ENCODE results near the gene CDC42.

DNA sequence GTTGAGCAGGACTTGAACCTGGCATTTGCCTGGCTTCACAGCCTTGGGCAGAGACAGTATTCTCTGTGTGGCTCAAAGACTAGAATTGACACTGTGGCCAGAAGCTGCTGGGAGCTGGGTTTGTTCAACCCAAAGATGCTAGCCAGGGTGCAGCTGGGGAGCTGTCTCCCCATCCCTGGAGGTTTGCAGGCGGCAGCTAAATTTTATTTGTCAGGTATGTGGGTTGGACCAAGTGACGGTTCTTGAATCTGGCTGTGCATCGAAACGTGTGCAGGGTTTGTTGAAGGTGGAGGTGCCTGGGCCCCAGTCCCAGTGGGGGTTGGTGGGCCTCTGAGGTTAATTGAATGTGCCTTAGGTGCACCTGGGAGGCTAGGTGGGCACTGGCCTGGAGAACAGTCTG is 78.6 kb downstream of the CDC42 start:
- TF ChIP-seq EZH2 (IDR thresholded peaks at IDR 0.05; ENCODE audit: insufficient read depth, low read length) = no peak
- TF ChIP-seq, protein P1, sequence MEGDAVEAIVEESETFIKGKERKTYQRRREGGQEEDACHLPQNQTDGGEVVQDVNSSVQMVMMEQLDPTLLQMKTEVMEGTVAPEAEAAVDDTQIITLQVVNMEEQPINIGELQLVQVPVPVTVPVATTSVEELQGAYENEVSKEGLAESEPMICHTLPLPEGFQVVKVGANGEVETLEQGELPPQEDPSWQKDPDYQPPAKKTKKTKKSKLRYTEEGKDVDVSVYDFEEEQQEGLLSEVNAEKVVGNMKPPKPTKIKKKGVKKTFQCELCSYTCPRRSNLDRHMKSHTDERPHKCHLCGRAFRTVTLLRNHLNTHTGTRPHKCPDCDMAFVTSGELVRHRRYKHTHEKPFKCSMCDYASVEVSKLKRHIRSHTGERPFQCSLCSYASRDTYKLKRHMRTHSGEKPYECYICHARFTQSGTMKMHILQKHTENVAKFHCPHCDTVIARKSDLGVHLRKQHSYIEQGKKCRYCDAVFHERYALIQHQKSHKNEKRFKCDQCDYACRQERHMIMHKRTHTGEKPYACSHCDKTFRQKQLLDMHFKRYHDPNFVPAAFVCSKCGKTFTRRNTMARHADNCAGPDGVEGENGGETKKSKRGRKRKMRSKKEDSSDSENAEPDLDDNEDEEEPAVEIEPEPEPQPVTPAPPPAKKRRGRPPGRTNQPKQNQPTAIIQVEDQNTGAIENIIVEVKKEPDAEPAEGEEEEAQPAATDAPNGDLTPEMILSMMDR (IDR thresholded peaks at IDR 0.05; ENCODE audit: insufficient read depth, low read depth, low read length) = no peak

Measured in astrocyte (in vitro differentiated cells and primary cell).